ENCODE measurements around the gene CATSPERB. TPM values are rescaled to one million over a fixed set of nuclear protein-coding genes. Genes with fewer than 3 reads are reported as not detected.
A peak's percentile ranks its signal among the peaks of the same experiment; 100 is the strongest.
"Not testable (repeated sequence)": the region's sequence is repeated elsewhere in the genome, so short reads cannot be mapped to it uniquely, and the experiment has no call there.

CATSPERB gene
- total RNA-seq, 4 donors from 2014 or later: 1.2 to 5.1 (median 3.8) TPM; not detected in 1

GRCh38 chr14:91568626-91569025 is 163.3 kb downstream of the CATSPERB start:
- H3K36me3 ChIP-seq: no peaks in the 10 kb centered on the region
- intact Hi-C loops (cut with DNase I; ENCODE audit: low total_unique reads) (no loop called here), in situ Hi-C loops (cut with MboI; ENCODE audit: low pct_ligation_motif_present in 1 of 4, low pct_unique_long_range_greater_than_20kb in 1 of 4, low sequenced_read_pairs in 3 of 4) (no loop called here)
- no peak overlapping the region for H3K4me3 ChIP-seq
- H3K27me3 ChIP-seq: peaks cover 3% of the 10 kb centered on the region
- no peaks in the 10 kb centered on the region for H3K9me3 ChIP-seq
- WGBS, 2 donors (ENCODE audit: low coverage in 1 of 2): 71 to 92% methylated on average over 2 to 4 of the region's 4 CpGs
- no peaks in the 10 kb centered on the region for H3K4me1 ChIP-seq
- DNase-seq: no peak
- TF ChIP-seq EP300 (IDR thresholded peaks at IDR 0.05; ENCODE audit: low read depth): no peak
- no peak for TF ChIP-seq CTCF (IDR thresholded peaks at IDR 0.05)
- no peak for TF ChIP-seq POLR2AphosphoS5 (IDR thresholded peaks at IDR 0.05)
- TF ChIP-seq POLR2A (IDR thresholded peaks at IDR 0.05): no peak
- no peak overlapping the region for H3K27ac ChIP-seq

GRCh38 chr14:91567827-91568226 is 164.1 kb downstream of the CATSPERB start:
- DNase-seq: not testable (repeated sequence)

GRCh38 chr14:91555531-91555930 is 176.4 kb downstream of the CATSPERB start:
- no peaks in the 10 kb centered on the region for H3K36me3 ChIP-seq
- intact Hi-C loops (cut with DNase I; ENCODE audit: low total_unique reads) (no loop called here), in situ Hi-C loops (cut with MboI; ENCODE audit: low pct_ligation_motif_present in 1 of 4, low pct_unique_long_range_greater_than_20kb in 1 of 4, low sequenced_read_pairs in 3 of 4) (no loop called here)
- DNase-seq: no peak
- 48 to 80% methylated on average over 1 to 2 of the region's 2 CpGs for WGBS, 2 donors (ENCODE audit: low coverage in 1 of 2)
- TF ChIP-seq EP300 (IDR thresholded peaks at IDR 0.05; ENCODE audit: low read depth) (no peak), POLR2AphosphoS5 (IDR thresholded peaks at IDR 0.05) (no peak), CTCF (IDR thresholded peaks at IDR 0.05) (no peak), POLR2A (IDR thresholded peaks at IDR 0.05) (no peak)
- no peak overlapping the region for H3K4me3 ChIP-seq
- peaks cover 0 to 17% (median 12%) of the 10 kb centered on the region in 4 donors for H3K4me1 ChIP-seq
- no peak overlapping the region for H3K27ac ChIP-seq
- no peaks in the 10 kb centered on the region for H3K27me3 ChIP-seq
- H3K9me3 ChIP-seq: no peaks in the 10 kb centered on the region

More at GRCh38 chr14:91567827-91568226, 164.1 kb downstream of the CATSPERB start:
- intact Hi-C loops (cut with DNase I; ENCODE audit: low total_unique reads); H3K27ac ChIP-seq; H3K4me3 ChIP-seq; in situ Hi-C loops (cut with MboI; ENCODE audit: low pct_ligation_motif_present in 1 of 4, low pct_unique_long_range_greater_than_20kb in 1 of 4, low sequenced_read_pairs in 3 of 4); H3K27me3 ChIP-seq; H3K4me1 ChIP-seq; H3K9me3 ChIP-seq; H3K36me3 ChIP-seq: not testable (repeated sequence)
- WGBS, 2 donors (ENCODE audit: low coverage in 1 of 2): 55 to 89% methylated on average over 1 to 4 of the region's 4 CpGs

GRCh38 chr14:91554535-91555332 is 177.2 kb downstream of the CATSPERB start:
- peaks cover 0 to 17% (median 12%) of the 10 kb centered on the region in 4 donors for H3K4me1 ChIP-seq
- no peak overlapping the region for H3K4me3 ChIP-seq
- H3K9me3 ChIP-seq: no peaks in the 10 kb centered on the region
- DNase-seq: peak; percentile 90
- WGBS, 2 donors (ENCODE audit: low coverage in 1 of 2): 82 to 100% methylated on average over 6 to 10 of the region's 11 CpGs
- TF ChIP-seq POLR2AphosphoS5 (IDR thresholded peaks at IDR 0.05) (peak in 1 of 3 donors; percentile 23), CTCF (IDR thresholded peaks at IDR 0.05) (peak in 2 of 5 experiments; percentile 29 to 44), POLR2A (IDR thresholded peaks at IDR 0.05) (no peak), EP300 (IDR thresholded peaks at IDR 0.05; ENCODE audit: low read depth) (no peak)
- intact Hi-C loops (cut with DNase I; ENCODE audit: low total_unique reads) (no loop called here), in situ Hi-C loops (cut with MboI; ENCODE audit: low pct_ligation_motif_present in 1 of 4, low pct_unique_long_range_greater_than_20kb in 1 of 4, low sequenced_read_pairs in 3 of 4) (no loop called here)
- H3K27me3 ChIP-seq: no peaks in the 10 kb centered on the region
- H3K36me3 ChIP-seq: no peaks in the 10 kb centered on the region
- H3K27ac ChIP-seq: peak overlapping the region in 2 of 4 donors; percentile 17 to 43

Measured in transverse colon (tissue), 4 donors.